Measurements from ENCODE around the gene LRRC61. TPM values are rescaled to one million over a fixed set of nuclear protein-coding genes. Genes with fewer than 3 reads are reported as not detected.

The LRRC61 gene
- total RNA-seq, 1 donor from 2014 or later, result 70.8 TPM

DNA sequence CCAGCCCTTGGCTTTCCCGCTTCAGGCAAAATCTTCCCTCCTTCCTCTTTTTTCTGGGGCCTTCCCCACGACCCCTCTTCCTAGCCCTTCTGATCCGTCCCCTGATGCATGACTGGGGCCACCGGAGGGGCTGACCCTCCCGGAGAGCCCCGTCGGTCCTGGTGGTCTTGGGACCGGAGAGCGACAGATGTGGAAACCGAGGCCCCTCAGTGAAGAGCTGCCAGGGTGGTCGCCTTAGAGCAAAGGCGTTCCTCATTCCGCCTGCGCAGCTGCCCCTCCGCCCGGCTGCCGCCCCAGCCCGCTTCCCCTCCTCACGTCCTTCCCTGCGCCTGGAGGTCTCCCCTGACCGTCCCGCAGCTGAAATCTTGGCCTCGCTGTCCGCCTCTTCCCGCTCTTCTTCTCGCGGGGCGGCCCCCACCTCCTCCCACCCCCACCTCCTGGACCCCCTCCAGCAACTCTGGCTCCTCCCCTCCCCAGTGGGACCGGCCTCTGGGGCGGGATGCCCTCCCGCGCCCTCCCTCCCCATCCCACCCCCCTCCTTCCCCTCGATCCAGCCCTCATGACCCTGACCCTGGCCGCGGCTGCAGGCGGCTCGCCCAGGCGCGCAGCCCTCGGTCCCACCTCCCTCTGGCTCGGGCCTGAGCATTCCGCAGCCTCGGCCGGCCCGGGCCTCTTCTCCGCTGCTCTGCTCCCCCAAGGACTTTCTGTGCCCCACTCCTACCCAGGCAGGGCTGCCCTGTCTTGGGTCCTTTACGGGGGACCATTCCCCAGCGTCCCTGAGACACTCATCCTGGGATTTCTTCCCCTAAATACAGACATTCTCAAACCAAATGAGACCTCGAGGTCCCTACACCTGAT lies 18.3 kb downstream of the LRRC61 start, which contains the start of gene RARRES2:
Gene RARRES2, minus strand, starts transcription at position 367 of the 858 bp plus-strand sequence. CDS start 1,020 bp downstream, outside the sequence.
- Histone ChIP-seq H3K27me3 (ENCODE audit: control insufficient read depth, insufficient read depth, low read length) (peaks cover 14% of the 10 kb centered on the region), H3K36me3 (ENCODE audit: control insufficient read depth, insufficient read depth, low read length) (no peaks in the 10 kb centered on the region), H3K4me3 (ENCODE audit: low read depth, low read length) (peak within 1 kb of the TSS; percentile 40)
- no peak for DNase-seq (ENCODE audit: low read depth)
- TF ChIP-seq, protein P1, sequence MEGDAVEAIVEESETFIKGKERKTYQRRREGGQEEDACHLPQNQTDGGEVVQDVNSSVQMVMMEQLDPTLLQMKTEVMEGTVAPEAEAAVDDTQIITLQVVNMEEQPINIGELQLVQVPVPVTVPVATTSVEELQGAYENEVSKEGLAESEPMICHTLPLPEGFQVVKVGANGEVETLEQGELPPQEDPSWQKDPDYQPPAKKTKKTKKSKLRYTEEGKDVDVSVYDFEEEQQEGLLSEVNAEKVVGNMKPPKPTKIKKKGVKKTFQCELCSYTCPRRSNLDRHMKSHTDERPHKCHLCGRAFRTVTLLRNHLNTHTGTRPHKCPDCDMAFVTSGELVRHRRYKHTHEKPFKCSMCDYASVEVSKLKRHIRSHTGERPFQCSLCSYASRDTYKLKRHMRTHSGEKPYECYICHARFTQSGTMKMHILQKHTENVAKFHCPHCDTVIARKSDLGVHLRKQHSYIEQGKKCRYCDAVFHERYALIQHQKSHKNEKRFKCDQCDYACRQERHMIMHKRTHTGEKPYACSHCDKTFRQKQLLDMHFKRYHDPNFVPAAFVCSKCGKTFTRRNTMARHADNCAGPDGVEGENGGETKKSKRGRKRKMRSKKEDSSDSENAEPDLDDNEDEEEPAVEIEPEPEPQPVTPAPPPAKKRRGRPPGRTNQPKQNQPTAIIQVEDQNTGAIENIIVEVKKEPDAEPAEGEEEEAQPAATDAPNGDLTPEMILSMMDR (IDR thresholded peaks at IDR 0.05; ENCODE audit: insufficient read depth, low read length, poor library complexity, severe bottlenecking), result no peak

DNA sequence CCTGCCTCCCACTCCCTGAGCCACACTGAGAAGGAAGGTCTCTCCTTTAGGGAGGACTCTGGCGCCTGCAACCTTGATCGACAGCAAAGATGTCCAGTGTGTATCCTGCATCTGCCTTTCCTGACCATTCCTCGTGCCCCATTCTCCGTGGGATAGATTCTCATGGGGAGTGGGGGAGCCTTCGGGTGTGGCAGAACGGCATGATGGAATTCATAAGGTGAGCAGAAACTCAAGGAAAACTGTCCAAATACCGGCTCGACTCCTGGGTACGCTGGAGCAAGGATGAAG lies 18.9 kb downstream of the LRRC61 start:
- Histone ChIP-seq H3K27me3 (ENCODE audit: control insufficient read depth, insufficient read depth, low read length) (peaks cover 16% of the 10 kb centered on the region), H3K36me3 (ENCODE audit: control insufficient read depth, insufficient read depth, low read length) (no peaks in the 10 kb centered on the region), H3K4me3 (ENCODE audit: low read depth, low read length) (no peak overlapping the region)
- DNase-seq (ENCODE audit: low read depth), result no peak
- TF ChIP-seq, protein P1 (IDR thresholded peaks at IDR 0.05; ENCODE audit: insufficient read depth, low read length, poor library complexity, severe bottlenecking), result no peak

DNA sequence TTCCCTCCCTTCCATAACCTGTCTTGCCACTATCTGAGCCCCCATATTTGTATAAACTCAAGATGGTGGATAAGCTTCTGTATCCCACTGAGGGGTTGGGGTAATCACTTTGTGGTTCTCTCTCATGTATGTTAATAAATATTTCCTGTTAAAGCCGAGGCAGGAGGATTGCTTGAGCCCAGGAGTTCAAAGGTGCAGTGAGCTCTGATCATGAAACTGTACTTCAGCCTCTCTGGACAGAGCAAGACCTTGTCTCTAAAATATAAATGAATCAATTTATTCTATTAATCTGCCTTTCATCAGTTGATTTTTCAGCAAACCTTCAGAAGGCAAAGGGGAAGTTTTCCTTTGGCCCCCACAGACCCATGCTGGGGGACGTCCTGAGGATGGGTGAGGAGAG lies 20.1 kb downstream of the LRRC61 start:
- TF ChIP-seq, protein P1 (IDR thresholded peaks at IDR 0.05; ENCODE audit: insufficient read depth, low read length, poor library complexity, severe bottlenecking), result no peak
- Histone ChIP-seq H3K4me3 (ENCODE audit: low read depth, low read length) (no peak overlapping the region), H3K36me3 (ENCODE audit: control insufficient read depth, insufficient read depth, low read length) (no peaks in the 10 kb centered on the region), H3K27me3 (ENCODE audit: control insufficient read depth, insufficient read depth, low read length) (peaks cover 16% of the 10 kb centered on the region)
- no peak for DNase-seq (ENCODE audit: low read depth)

DNA sequence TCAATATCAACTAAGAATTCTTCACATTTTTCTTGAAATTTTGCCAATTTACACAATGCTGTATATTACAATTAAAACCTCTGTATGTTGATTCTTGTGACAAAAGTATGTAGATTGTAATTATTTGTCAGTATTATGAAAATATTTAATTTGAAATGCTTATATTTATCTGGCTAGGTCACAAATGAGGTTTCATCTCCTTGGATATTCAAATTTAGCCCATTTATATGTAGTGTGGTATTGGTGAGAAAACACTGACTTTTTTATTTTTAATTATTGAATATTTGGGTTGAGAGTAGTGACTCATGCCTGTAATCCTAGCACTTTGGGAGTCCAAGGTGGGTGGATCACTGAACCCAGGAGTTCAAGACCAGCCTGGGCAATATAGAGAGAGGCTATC lies 21.1 kb downstream of the LRRC61 start:
- no peak for DNase-seq (ENCODE audit: low read depth)
- H3K4me3 ChIP-seq (ENCODE audit: low read depth, low read length), result no peak overlapping the region
- no peaks in the 10 kb centered on the region for H3K36me3 ChIP-seq (ENCODE audit: control insufficient read depth, insufficient read depth, low read length)
- TF ChIP-seq, protein P1 (IDR thresholded peaks at IDR 0.05; ENCODE audit: insufficient read depth, low read length, poor library complexity, severe bottlenecking), result no peak
- H3K27me3 ChIP-seq (ENCODE audit: control insufficient read depth, insufficient read depth, low read length), result peaks cover 16% of the 10 kb centered on the region

DNA sequence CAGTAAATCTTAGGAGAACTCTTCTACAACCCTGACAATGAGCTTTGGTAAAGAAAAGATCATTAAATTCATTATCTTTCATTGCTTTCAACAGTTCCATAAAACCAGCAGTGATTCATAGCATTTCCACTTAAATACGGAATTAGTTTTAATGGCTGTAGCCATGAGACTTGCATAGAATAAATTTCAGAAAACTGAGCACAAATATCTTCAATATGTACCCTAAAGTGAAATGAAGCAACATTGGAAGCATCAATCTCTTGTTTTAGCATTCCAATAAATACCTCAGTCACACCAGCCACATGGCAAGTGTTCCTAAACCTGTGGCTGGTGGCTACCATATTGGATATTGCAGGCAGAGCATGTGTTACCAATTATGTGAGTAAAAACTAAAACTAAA lies 21.9 kb downstream of the LRRC61 start:
- Histone ChIP-seq H3K36me3 (ENCODE audit: control insufficient read depth, insufficient read depth, low read length) (no peaks in the 10 kb centered on the region), H3K4me3 (ENCODE audit: low read depth, low read length) (no peak overlapping the region), H3K27me3 (ENCODE audit: control insufficient read depth, insufficient read depth, low read length) (peaks cover 16% of the 10 kb centered on the region)
- DNase-seq (ENCODE audit: low read depth), result no peak
- TF ChIP-seq, protein P1 (IDR thresholded peaks at IDR 0.05; ENCODE audit: insufficient read depth, low read length, poor library complexity, severe bottlenecking), result no peak

DNA sequence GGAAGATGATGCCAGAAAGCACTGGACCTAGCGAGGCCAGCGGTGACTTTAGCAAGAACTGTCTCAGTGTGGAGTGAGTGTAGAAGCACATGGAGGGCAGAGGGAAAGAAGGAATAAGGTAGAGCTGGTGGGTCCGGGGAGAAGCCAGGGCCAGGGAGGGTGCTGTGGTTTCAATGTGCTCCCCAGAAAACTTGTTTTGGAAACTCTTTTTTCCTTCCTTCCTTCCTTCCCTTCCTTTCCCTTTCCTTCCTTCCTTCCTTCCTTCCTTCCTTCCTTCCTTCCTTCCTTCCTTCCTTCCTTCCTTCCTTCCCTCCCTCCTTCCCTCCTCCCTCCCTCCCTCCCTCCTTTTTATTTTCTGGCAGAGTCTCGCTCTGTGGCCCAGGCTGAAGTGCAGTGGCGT lies 23.8 kb downstream of the LRRC61 start:
- Histone ChIP-seq H3K27me3 (ENCODE audit: control insufficient read depth, insufficient read depth, low read length) (peaks cover 8% of the 10 kb centered on the region), H3K36me3 (ENCODE audit: control insufficient read depth, insufficient read depth, low read length) (no peaks in the 10 kb centered on the region), H3K4me3 (ENCODE audit: low read depth, low read length) (no peak overlapping the region)
- TF ChIP-seq, protein P1 (IDR thresholded peaks at IDR 0.05; ENCODE audit: insufficient read depth, low read length, poor library complexity, severe bottlenecking), result no peak
- no peak for DNase-seq (ENCODE audit: low read depth)

All from kidney epithelial cell (primary cell).